Measurements from ENCODE around the gene BTBD2.

BTBD2 gene

GRCh38 chr19:1936916-1937610 is 78.5 kb downstream of the BTBD2 start:
- no peak for DNase-seq

GRCh38 chr19:1936430-1936829 is 79.1 kb downstream of the BTBD2 start:
- no peak for DNase-seq

DNA sequence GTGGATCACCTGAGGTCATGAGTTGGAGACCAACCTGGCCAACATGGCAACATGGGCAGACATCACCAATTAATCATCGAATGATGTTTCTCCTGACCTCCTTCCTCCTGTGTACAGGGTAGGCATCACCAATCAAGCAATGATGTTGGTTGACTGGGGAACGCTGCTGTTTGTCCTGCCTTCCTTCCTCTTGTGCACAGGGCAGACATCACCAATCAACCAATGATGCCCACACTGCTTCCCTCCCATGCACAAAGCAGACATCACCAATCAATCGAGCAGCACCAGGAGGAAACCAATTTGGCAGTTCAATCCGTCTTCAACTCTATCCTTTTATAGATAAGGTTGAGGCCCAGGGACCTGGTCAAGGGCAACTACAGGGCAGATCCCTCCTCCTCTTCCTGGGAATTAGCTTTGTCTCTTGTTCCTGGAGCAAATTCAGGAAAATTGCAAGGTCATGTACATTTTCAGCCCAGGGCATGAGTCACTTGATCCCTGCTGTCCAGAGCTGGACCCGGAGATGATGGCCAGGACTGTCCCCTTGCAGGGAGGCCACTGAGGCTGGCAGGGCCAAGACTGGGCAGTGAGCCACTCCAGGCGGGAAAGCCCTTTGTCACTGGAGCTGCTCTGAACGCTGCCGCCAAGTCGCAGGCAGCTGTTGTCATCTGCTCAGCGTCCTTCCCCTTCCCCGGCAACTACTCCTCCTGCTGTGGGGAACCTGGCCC is 79.9 kb downstream of the BTBD2 start:
- DNase-seq, result peak; percentile 8

Measured in NCI-H146 (cell line).